H9 (cell line): ENCODE measurements around the gene MAP3K5. TPM values are rescaled to one million over a fixed set of nuclear protein-coding genes. Genes with fewer than 3 reads are reported as not detected.

ENCODE experiments used
- DNase-seq: peaks from one replicate; pipeline ENCODE4 v3.0.0-alpha.2; 2017
- H2AFZ ChIP-seq: one replicate; pipeline ENCODE4 v1.6.1; 2013; ENCODE audit warnings: mild to moderate bottlenecking, low read length, control low read depth, moderate library complexity
- H2AK5ac ChIP-seq: 2 replicates; pipeline ENCODE4 v1.6.1; 2013; ENCODE audit warnings: low read length, control low read depth, mixed read lengths; ENCODE audit not compliant: insufficient read length
- H2BK120ac ChIP-seq: one replicate; pipeline ENCODE4 v1.6.1; 2013; ENCODE audit warnings: low read depth, mild to moderate bottlenecking, low read length, control low read depth, inconsistent platforms; ENCODE audit not compliant: poor library complexity, severe bottlenecking
- H2BK12ac ChIP-seq: 2 replicates; pipeline ENCODE4 v1.6.1; 2013; ENCODE audit warnings: low read length, control low read depth, mixed read lengths, low read depth; ENCODE audit not compliant: insufficient read length
- H2BK15ac ChIP-seq: 2 replicates; pipeline ENCODE4 v1.6.1; 2013; ENCODE audit warnings: low read depth, low read length, control low read depth
- H2BK20ac ChIP-seq: one replicate; pipeline ENCODE4 v1.6.1; 2013; ENCODE audit warnings: low read depth, mild to moderate bottlenecking, low read length, control low read depth, inconsistent platforms; ENCODE audit not compliant: poor library complexity, severe bottlenecking
- H2BK5ac ChIP-seq: 2 replicates; pipeline ENCODE4 v1.6.1; 2013; ENCODE audit warnings: low read length, control low read depth, mixed read lengths; ENCODE audit not compliant: insufficient read length
- H3K14ac ChIP-seq: 2 replicates; pipeline ENCODE4 v1.6.1; 2013; ENCODE audit warnings: low read length, control low read depth; ENCODE audit not compliant: insufficient read depth
- H3K18ac ChIP-seq: 2 replicates; pipeline ENCODE4 v1.6.1; 2013; ENCODE audit warnings: low read depth, mild to moderate bottlenecking, mixed read lengths, low read length, control low read depth; ENCODE audit not compliant: insufficient read length
- H3K23ac ChIP-seq: 2 replicates; pipeline ENCODE4 v1.6.1; 2013; ENCODE audit warnings: low read length, control low read depth, mixed read lengths, low read depth; ENCODE audit not compliant: insufficient read length
- H3K23me2 ChIP-seq: 2 replicates; pipeline ENCODE4 v1.6.1; 2013; ENCODE audit warnings: low read depth, mild to moderate bottlenecking, mixed read lengths, low read length, control low read depth; ENCODE audit not compliant: insufficient read length, poor library complexity, severe bottlenecking
- H3K27ac ChIP-seq: 2 replicates; pipeline ENCODE4 v1.5.1; 2013; ENCODE audit warnings: low read length, control low read depth, mixed read lengths, low read depth; ENCODE audit not compliant: insufficient read length
- H3K27me3 ChIP-seq: 2 replicates; pipeline ENCODE4 v1.6.1; 2013; ENCODE audit warnings: low read length, control low read depth, inconsistent platforms; ENCODE audit not compliant: insufficient read depth
- H3K4ac ChIP-seq: 2 replicates; pipeline ENCODE4 v1.6.1; 2013; ENCODE audit warnings: low read depth, mild to moderate bottlenecking, control low read depth, inconsistent platforms, low read length, moderate library complexity
- H3K4me1 ChIP-seq: 2 replicates; pipeline ENCODE4 v1.6.1; 2013; ENCODE audit warnings: low read length, control low read depth, inconsistent platforms; ENCODE audit not compliant: insufficient read depth
- H3K4me2 ChIP-seq: 2 replicates; pipeline ENCODE4 v1.6.1; 2013; ENCODE audit warnings: low read length, control low read depth, mixed read lengths; ENCODE audit not compliant: insufficient read length, insufficient read depth
- H3K56ac ChIP-seq: 2 replicates; pipeline ENCODE4 v1.6.1; 2013; ENCODE audit warnings: low read depth, mild to moderate bottlenecking, mixed read lengths, low read length, control low read depth; ENCODE audit not compliant: insufficient read length
- H3K79me1 ChIP-seq: 2 replicates; pipeline ENCODE4 v1.6.1; 2013; ENCODE audit warnings: low read depth, mild to moderate bottlenecking, moderate library complexity, low read length, control low read depth, inconsistent platforms; ENCODE audit not compliant: insufficient read depth, poor library complexity, severe bottlenecking
- H3K79me2 ChIP-seq: 2 replicates; pipeline ENCODE4 v1.6.1; 2013; ENCODE audit warnings: low read length, control low read depth, inconsistent platforms; ENCODE audit not compliant: insufficient read depth
- H3K9ac ChIP-seq: 2 replicates; pipeline ENCODE4 v1.6.1; 2013; ENCODE audit warnings: low read length, control low read depth, mixed read lengths; ENCODE audit not compliant: insufficient read length; ENCODE audit errors: extremely low read depth
- H3K9me3 ChIP-seq: one replicate; pipeline ENCODE4 v1.6.1; 2013; ENCODE audit warnings: low read depth, low read length, inconsistent platforms; ENCODE audit not compliant: control insufficient read depth
- H3T11ph ChIP-seq: one replicate; pipeline ENCODE4 v1.6.1; 2013; ENCODE audit warnings: mild to moderate bottlenecking, low read length, control low read depth, inconsistent platforms
- H4K20me1 ChIP-seq: one replicate; pipeline ENCODE4 v1.6.1; 2013; ENCODE audit not compliant: control insufficient read depth, insufficient read length, insufficient read depth
- H4K5ac ChIP-seq: 2 replicates; pipeline ENCODE4 v1.6.1; 2013; ENCODE audit warnings: low read depth, mild to moderate bottlenecking, mixed read lengths, low read length, control low read depth; ENCODE audit not compliant: insufficient read length
- H4K8ac ChIP-seq: replicated peaks from 2 replicates; pipeline ENCODE4 v1.6.1; 2013; ENCODE audit warnings: low read length, control low read depth, mixed read lengths, low read depth; ENCODE audit not compliant: insufficient read length
- H4K91ac ChIP-seq: 2 replicates; pipeline ENCODE4 v1.6.1; 2013; ENCODE audit warnings: low read depth, mild to moderate bottlenecking, moderate library complexity, mixed read lengths, low read length, control low read depth; ENCODE audit not compliant: insufficient read length
- H3K27ac Mint-ChIP-seq, 3 experiments: 2 replicates in 2 of 3; 3 replicates in 1 of 3; pipeline ENCODE4 v1.8.0; 2020 to 2021; ENCODE audit warnings: mixed read lengths in 3 of 3, mild to moderate bottlenecking in 1 of 3, moderate library complexity in 1 of 3
- H3K27me3 Mint-ChIP-seq: 2 replicates; pipeline ENCODE4 v1.8.0; 2021; ENCODE audit warnings: low read depth, mild to moderate bottlenecking, moderate library complexity, mixed read lengths
- H3K36me3 Mint-ChIP-seq, 3 experiments: 2 replicates in 2 of 3; 3 replicates in 1 of 3; pipeline ENCODE4 v1.8.0; 2020 to 2021; ENCODE audit warnings: low read depth in 3 of 3, mixed read lengths in 3 of 3; ENCODE audit not compliant: insufficient read depth in 1 of 3
- H3K4me1 Mint-ChIP-seq, 2 experiments: 2 replicates each; pipeline ENCODE4 v1.8.0; 2020; ENCODE audit warnings: mixed read lengths in 2 of 2
- H3K4me3 Mint-ChIP-seq, 2 experiments: 2 replicates in 1 of 2; 3 replicates in 1 of 2; pipeline ENCODE4 v1.8.0; 2020 to 2021; ENCODE audit warnings: mild to moderate bottlenecking in 2 of 2, mixed read lengths in 2 of 2, moderate library complexity in 1 of 2
- H3K9me3 Mint-ChIP-seq, 2 experiments: 2 replicates in 1 of 2; 3 replicates in 1 of 2; pipeline ENCODE4 v1.8.0; 2020; ENCODE audit warnings: mild to moderate bottlenecking in 2 of 2, mixed read lengths in 2 of 2, moderate library complexity in 1 of 2
- WGBS: extraction: QIAGEN DNeasy Blood & Tissue Kit; methylation state at CpG from one replicate; pipeline ENCODE4 v1.1.7; 2013; ENCODE audit warnings: missing lambda C conversion rate, low lambda C conversion rate, mixed read lengths; ENCODE audit not compliant: insufficient read length; ENCODE audit errors: extremely low coverage; 5-methylcytosine and 5-hydroxymethylcytosine counted together
- total RNA-seq: library from RNA; stranded (reverse); gene quantifications from 2 replicates; pipeline ENCODE4 v1.2.1, GENCODE V29; 2021
- TF ChIP-seq, protein P1 (sequence below): fragments of 200-600 bp; sonication (generic); conservative IDR thresholded peaks from 3 replicates; pipeline ENCODE4 v1.8.0; 2021; ENCODE audit warnings: antibody characterized with exemption, mild to moderate bottlenecking

The MAP3K5 gene
- total RNA-seq, 1 experiment from 2014 or later, result 1.6 TPM

DNA sequence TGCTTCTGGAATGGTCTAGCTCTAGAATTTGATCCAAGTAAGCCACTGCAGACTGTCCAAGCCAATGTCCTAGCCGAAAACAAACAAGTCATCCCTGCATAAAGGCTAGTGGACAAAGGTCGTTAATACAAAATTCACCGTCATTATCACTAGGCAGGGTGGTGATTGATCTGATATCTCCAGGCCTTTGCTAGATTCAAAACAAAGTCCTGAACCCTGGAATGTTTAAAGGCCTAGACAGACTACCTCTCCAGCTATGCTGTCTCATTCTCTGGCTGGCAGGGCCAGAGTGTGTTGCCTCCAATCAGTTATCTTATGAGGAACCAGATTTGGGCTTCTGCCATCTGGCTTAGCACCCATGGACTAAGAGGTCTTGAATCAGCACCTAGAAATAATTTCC, 280.4 kb downstream of the MAP3K5 start:
- peak overlapping the region in 1 of 3 experiments; percentile 85; a peak in 2 of 7 replicates for H3K27ac Mint-ChIP-seq

More for the DNA sequence above, 280.4 kb downstream of the MAP3K5 start:
- Histone ChIP-seq H3K23me2 (no peaks in the 10 kb centered on the region), H3K9ac (no peak overlapping the region), H2BK20ac (no peak overlapping the region), H4K8ac (no peak overlapping the region), H3K79me2 (peaks cover 6% of the 10 kb centered on the region; the same call in 1 of the 2 replicates), H3T11ph (no peak overlapping the region), H2AFZ (no peak overlapping the region), H4K5ac (no peak overlapping the region), H3K9me3 (no peaks in the 10 kb centered on the region), H4K91ac (no peak overlapping the region), H3K27me3 (no peaks in the 10 kb centered on the region), H3K14ac (no peak overlapping the region), H2BK120ac (no peak overlapping the region), H2AK5ac (no peak overlapping the region), H2BK5ac (no peak overlapping the region), H3K4ac (no peak overlapping the region), H3K79me1 (peaks cover 6% of the 10 kb centered on the region), H2BK15ac (no peak overlapping the region), H3K4me1 (peaks cover 2% of the 10 kb centered on the region), H4K20me1 (no peaks in the 10 kb centered on the region), H3K27ac (no peak overlapping the region), H3K18ac (no peak overlapping the region), H2BK12ac (no peak overlapping the region), H3K4me2 (no peak overlapping the region), H3K56ac (no peak overlapping the region), H3K23ac (no peak overlapping the region)
- H3K4me3 Mint-ChIP-seq, result no peak overlapping the region
- H3K36me3 Mint-ChIP-seq, result peaks cover 23 to 40% (median 24%) of the 10 kb centered on the region in 3 experiments; a peak in 6 of 7 replicates
- no peaks in the 10 kb centered on the region for H3K27me3 Mint-ChIP-seq
- no peak for DNase-seq
- no peaks in the 10 kb centered on the region; a peak in 1 of 5 replicates for H3K9me3 Mint-ChIP-seq
- no CpG with 5 or more reads among the region's 3 CpGs for WGBS
- H3K4me1 Mint-ChIP-seq, result peaks cover 11 to 21% of the 10 kb centered on the region in 2 experiments
- TF ChIP-seq, protein P1, sequence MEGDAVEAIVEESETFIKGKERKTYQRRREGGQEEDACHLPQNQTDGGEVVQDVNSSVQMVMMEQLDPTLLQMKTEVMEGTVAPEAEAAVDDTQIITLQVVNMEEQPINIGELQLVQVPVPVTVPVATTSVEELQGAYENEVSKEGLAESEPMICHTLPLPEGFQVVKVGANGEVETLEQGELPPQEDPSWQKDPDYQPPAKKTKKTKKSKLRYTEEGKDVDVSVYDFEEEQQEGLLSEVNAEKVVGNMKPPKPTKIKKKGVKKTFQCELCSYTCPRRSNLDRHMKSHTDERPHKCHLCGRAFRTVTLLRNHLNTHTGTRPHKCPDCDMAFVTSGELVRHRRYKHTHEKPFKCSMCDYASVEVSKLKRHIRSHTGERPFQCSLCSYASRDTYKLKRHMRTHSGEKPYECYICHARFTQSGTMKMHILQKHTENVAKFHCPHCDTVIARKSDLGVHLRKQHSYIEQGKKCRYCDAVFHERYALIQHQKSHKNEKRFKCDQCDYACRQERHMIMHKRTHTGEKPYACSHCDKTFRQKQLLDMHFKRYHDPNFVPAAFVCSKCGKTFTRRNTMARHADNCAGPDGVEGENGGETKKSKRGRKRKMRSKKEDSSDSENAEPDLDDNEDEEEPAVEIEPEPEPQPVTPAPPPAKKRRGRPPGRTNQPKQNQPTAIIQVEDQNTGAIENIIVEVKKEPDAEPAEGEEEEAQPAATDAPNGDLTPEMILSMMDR, result no peak
